Fibroblast of the aortic adventitia (primary cell): Measurements from ENCODE around the gene RNF167. TPM values are rescaled to one million over a fixed set of nuclear protein-coding genes. Genes with fewer than 3 reads are reported as not detected.

ENCODE experiments used
- DNase-seq: peaks from one replicate; pipeline ENCODE4 v3.0.0-alpha.2; 2010; ENCODE audit warnings: low read depth
- H3K4me3 ChIP-seq: 2 replicates; pipeline ENCODE4 v1.5.1; 2011; ENCODE audit warnings: low read depth, mild to moderate bottlenecking, control low read depth, low read length, moderate library complexity
- CTCF ChIP-seq: IDR thresholded peaks from 2 replicates; pipeline ENCODE4 v1.5.1; 2011; ENCODE audit warnings: mild to moderate bottlenecking, low read length, control low read depth, inconsistent platforms; ENCODE audit not compliant: insufficient read depth
- total RNA-seq: library from RNA; depleted of rRNA; stranded (reverse); fragments of >200 nt; gene quantifications from 2 replicates; pipeline ENCODE4 v1.2.3, GENCODE V29; 2012; ENCODE audit warnings: low replicate concordance

The RNF167 gene
- total RNA-seq, 1 donor = 26.4 TPM

DNA sequence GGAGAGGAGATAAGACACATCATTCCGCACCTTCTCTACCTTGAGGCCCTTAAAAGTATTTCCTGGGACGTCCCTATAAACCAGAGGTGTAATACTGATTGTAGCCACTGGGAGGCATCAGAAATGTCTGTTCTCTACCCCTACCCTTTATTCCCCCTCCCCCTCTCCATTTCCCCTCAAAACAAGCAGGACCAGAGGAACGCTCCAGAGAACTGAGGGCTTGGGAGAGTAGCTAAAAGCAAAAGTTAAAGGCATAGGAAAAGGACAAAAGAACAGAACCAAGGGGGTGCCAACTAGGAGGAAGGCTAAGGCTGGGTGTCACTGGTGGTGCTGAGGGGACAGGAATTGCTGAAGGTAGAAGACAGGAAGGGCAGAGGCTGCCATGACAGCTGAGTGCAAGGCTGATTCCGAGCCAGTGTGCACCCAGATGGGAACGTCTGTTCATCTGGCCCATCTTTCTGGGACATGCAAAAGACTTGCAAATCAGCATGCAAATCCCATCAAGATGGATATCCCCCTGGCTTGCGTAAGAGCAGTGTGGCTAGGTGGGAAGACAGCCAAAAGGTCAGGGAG is 40.7 kb downstream of the RNF167 start:
- DNase-seq = peak; percentile 62
- H3K4me3 ChIP-seq = no peak overlapping the region
- peak; percentile 72 for TF ChIP-seq CTCF

DNA sequence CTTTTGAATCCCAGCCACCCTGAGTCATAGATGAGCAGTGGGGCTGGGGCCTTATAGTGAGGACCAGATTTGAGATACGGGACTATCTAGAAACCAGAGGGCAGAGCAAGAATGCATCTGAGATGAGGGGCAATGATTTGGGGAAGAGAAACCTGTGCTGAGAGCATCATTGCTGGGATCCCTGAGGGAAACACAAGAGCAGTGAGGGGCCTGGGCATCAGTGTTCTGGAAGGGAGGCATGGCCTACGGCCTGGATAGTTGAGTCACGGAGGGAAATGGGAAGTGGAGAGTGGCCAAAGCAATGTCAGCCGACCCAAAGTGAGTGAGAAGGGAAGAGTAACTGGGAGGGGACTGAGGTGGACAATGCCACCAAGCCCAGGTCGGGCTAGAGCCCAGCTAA is 42.2 kb downstream of the RNF167 start:
- TF ChIP-seq CTCF = no peak
- DNase-seq = no peak
- no peak overlapping the region for H3K4me3 ChIP-seq

DNA sequence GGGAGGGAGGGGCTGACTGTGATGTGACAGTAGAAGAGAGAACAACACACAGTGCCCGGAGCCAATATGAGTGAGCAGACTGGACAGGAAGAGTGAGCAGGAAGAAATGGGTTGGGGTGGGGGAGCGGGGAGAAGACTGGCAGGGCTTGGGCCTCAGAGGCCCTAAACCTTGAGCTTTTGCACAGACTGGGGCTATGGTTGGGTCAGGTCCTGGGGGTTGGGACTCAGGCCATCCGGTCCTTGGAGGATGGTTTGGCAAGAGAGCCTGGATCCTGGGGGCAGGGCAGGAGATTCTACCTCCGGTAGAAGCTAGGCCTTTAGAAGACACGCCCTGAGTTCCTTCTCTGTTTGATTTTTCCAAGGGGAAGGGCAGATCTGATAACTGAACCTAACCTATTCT is 46.3 kb downstream of the RNF167 start:
- DNase-seq = no peak
- TF ChIP-seq CTCF = no peak
- H3K4me3 ChIP-seq = peak overlapping the region; percentile 86

DNA sequence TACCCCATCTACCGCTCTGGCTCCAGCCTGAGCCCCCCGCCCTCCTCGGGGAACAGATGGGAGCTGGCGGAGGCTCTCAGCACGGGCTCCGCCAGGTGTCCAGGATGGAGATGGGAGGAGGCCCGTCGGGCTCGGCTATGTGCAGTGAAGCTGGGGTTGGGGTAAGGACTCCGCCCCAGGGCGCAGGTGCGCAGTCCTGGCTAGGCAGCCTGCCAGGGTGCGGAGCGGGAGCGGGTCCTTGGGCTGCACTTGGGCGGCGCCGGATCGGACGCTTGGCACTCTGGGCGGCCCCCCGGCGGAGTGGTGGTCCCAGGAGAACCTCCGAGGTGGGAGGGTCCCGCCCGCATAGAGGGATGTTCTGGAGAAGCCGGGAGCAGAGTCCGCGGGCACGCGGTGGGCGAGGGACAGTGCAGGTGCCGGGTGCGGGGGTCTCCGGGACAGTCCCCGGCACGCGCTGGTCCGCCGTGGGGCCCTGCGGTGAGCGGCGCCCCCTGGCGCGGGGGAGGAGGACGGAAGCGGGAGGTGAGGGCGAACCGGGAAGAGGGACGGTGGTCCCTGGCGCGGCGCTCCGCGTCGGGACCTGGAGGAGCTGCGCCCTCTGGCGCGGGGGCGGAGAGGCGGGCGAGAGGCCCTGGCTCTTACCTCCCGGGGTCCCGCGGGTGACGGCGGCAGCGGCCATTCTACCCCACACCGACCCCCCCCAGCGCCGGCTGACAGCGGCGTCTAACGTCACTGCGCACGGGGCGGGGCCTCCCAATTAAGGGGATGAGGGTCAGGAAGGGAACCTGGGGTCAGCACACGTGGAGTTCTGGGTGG is 47.1 kb downstream of the RNF167 start, which contains the start of gene CAMTA2:
CAMTA2 (minus strand) TSS at position 725 of the 816 bp plus-strand sequence. CDS start 1,453 bp downstream, outside the sequence.
- peak within 1 kb of the TSS; percentile 86 for H3K4me3 ChIP-seq
- peak; percentile 55 for DNase-seq
- peak; percentile 53 for TF ChIP-seq CTCF

GRCh38 chr17:4987767-4988567 is 47.9 kb downstream of the RNF167 start:
- no peak for DNase-seq
- peak overlapping the region; percentile 86 for H3K4me3 ChIP-seq
- no peak for TF ChIP-seq CTCF

DNA sequence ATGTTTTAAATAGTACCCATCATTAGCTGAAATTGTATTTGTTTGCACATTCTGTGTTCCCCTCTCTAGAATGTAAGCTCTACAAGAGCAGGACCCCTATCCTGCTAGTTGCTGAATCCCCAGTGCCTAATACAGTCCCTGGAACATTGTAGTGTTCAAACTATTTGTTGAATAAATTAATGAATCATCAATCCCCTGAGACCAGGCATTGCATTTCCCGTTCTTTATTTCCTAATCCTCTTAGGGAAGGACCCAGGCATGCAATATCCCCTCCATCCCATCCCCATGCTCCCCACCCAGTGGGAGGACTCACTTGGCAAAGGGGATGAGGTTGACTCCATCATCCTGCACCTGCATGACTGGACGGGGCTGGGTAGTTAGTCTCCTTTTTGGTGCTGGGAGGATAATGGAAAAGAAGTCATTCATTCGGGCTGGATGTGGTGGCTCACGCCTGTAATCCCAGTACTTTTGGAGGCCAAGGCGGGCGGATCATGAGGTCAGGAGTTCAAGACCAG is 54.1 kb downstream of the RNF167 start:
- H3K4me3 ChIP-seq = no peak overlapping the region
- no peak for TF ChIP-seq CTCF
- no peak for DNase-seq
